HG03060 (cell line): ENCODE measurements around the gene FRMPD4.
"Not testable (repeated sequence)": the region's sequence is repeated elsewhere in the genome, so short reads cannot be mapped to it uniquely, and the experiment has no call there.

Experiments
- ATAC-seq: cut with Tn5 transposase; IDR thresholded peaks from one replicate; pipeline ENCODE4 v1.9.1; 2021; ENCODE audit warnings: low read depth, moderate number of reproducible peaks; ENCODE audit not compliant: unreplicated experiment

FRMPD4 gene

DNA sequence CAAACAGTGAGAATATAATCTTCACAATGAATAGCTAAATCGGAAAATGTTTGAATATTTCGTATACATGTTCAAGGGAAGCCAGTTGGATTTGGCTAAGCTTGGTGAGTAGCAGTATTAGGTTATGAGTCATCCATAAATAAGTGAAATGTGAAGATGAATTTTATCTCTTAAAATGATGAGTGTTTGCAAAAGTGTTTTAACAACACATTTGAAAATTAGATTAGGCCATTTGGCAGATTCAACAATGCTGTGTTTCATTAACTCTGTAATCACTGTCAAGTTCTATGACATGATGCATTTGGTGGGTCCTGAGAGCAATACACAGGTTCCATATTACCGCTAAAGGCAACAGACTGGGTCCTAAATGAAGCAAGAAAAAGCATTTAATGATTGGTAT lies 351.1 kb downstream of the FRMPD4 start:
- no peak for ATAC-seq

GRCh38 chrX:12494400-12495138 lies 356.3 kb downstream of the FRMPD4 start:
- no peak for ATAC-seq

DNA sequence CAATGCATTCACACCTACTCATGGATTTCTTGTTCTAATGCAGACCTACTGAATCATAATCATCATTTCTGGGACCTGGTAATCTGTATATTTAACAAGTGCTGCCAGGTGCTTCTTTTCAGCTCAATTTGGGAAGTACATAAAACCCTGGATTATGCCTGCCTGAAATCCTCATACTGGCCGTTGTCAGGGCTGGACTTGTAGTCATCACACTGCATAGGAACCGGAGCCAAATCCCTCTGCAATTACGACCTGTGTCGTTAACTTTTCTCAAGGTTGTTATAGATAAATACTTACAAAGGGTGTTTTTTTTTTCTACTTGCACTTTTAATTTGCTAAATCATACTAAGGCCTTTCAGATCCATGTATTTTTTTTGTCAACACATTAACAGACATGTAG lies 358.1 kb downstream of the FRMPD4 start:
- no peak for ATAC-seq

GRCh38 chrX:12497832-12498591 lies 359.7 kb downstream of the FRMPD4 start:
- ATAC-seq = no peak

- ATAC-seq = no peak
Measured at GRCh38 chrX:12505127-12505526, 366.9 kb downstream of the FRMPD4 start.

DNA sequence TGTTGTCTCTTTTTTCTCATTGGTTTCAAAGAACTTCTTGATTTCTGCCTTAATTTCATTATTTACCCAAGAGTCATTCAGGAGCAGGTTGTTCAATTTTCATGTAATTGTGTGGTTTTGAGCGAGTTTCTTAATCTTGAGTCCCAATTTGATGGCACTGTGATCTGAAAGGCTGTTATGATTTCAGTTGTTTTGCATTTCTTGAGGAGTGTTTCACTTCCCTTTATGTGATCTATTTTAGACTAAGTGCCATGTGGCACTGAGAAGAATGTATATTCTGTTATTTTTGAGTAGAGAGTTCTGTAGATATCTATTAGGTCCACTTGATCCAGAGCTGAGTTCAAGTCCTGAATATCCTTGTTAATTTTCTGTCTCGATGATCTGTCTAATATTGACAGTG lies 377.1 kb downstream of the FRMPD4 start:
- peak; percentile 98 for ATAC-seq

- ATAC-seq = no peak
Measured at GRCh38 chrX:12526306-12526705, 388.0 kb downstream of the FRMPD4 start.

- ATAC-seq = not testable (repeated sequence)
Measured at GRCh38 chrX:12538096-12538495, 399.8 kb downstream of the FRMPD4 start.

DNA sequence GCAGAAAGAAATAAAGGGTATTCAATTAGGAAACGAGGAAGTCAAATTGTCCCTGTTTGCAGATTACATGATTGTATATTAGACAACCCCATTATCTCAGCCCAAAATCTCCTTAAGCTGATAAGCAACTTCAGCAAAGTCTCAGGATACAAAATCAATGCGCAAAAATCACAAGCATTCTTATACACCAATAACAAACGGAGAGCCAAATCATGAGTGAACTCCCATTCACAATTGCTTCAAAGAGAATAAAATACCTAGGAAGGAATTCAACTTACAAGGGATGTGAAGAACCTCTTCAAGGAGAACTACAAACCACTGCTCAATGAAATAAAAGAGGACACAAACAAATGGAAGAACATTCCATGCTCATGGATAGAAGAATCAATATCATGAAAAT lies 404.0 kb downstream of the FRMPD4 start:
- ATAC-seq = not testable (repeated sequence)

DNA sequence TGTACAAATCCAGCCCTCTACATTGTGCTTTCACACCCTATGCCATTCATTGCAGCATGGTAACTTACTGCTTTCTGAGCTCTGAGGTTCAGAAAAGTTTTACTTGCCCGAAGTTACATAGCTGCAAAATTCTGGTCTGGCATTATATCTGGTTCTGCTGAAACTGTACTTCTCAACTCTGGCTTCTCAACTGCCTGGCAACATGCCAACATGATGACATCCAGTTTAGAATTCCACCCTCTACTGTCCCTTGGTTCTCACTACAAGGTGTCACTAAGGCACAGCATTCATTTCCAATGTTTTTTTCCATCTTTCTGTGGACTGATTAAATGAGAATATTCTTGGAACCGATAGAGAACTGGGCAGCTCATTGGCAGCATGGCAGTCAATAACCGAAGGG lies 410.1 kb downstream of the FRMPD4 start:
- no peak for ATAC-seq

- no peak for ATAC-seq
Measured at GRCh38 chrX:12548746-12549145, 410.5 kb downstream of the FRMPD4 start.

- ATAC-seq = no peak
Measured at GRCh38 chrX:12554206-12554605, 415.9 kb downstream of the FRMPD4 start.

GRCh38 chrX:12563121-12563520 lies 424.8 kb downstream of the FRMPD4 start:
- ATAC-seq = no peak

GRCh38 chrX:12564221-12564620 lies 425.9 kb downstream of the FRMPD4 start:
- no peak for ATAC-seq

GRCh38 chrX:12567857-12568256 lies 429.6 kb downstream of the FRMPD4 start:
- no peak for ATAC-seq

- ATAC-seq = no peak
Measured at GRCh38 chrX:12570859-12571501, 432.7 kb downstream of the FRMPD4 start.

DNA sequence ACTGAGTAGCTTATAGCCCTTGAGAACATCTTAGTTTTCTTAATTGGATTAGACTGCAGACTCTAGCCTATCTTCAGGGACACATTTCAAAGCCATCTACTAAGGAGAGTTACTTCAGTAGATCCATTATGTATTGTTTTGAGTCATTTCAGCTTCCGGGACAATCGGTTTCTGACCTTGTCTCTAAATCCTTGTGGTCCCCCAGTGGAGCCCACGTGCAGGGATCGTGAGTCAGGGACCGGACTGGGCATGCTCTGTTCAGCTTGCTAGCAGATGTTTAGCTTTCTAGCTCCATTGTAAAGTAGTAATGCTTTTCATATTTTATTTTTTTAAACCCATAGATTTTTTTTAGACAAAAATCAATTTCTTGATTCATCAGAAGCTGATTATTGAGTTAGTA lies 441.0 kb downstream of the FRMPD4 start:
- ATAC-seq = no peak

GRCh38 chrX:12580548-12580947 lies 442.3 kb downstream of the FRMPD4 start:
- ATAC-seq = no peak

- no peak for ATAC-seq
Measured at GRCh38 chrX:12581546-12581945, 443.3 kb downstream of the FRMPD4 start.

DNA sequence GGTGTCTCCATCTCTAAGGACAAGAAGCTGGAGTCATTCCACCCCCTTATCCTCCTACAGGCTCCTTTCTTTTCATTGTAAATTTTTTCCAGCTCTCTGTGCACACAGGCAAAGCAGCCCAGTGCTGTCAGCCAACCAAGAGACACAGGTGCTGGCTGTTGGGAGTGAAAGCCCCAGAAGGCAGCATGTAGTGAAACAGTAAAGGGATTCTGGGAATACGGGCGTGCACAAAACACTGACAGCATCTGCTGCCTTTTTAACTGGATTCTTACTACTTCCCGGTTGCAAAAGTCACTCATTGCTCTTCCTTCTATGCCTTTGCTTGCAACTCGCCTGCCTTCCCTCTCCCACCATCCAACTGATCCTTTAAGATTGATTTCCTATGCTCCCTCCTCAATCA lies 444.4 kb downstream of the FRMPD4 start:
- ATAC-seq = no peak

DNA sequence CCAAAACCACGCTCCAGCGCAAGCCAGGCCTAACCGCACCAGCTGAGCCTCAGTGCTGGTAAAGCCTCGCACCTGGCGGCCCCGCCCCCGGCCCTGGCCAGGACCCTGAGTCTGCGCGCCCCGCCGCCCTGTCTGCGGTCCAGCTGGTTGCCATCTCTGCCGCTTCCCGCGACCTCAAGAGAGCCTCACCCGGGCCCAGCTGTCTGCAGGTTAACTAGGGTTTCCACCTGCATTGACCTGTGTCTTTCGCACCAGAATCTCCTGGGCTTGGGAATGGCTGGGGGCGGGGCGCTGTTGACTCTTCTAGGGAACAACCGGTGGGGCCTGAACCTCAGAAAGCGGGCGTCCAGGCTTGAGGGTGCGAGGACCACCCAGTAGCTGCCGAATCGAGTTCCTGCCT lies 445.3 kb downstream of the FRMPD4 start:
- ATAC-seq = no peak

DNA sequence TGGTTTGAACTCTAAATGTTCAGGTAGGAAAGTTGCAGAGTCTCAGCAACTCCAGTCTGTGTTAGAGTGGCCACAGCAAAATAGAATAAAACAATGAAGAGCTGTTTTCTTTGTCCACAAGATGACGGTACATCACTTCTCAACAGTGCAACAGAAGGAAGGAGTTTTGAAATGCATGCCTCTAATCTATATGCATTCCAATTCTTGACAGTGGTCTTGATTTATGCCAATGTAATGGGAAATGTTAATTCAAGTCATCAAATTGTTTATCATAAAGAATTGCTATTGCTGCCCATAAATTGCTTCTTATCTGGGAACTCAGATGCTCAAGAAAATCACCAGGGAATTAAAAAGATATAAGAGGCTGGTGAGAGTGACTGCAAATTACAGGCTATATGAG lies 457.4 kb downstream of the FRMPD4 start:
- ATAC-seq = no peak
